Measurements from ENCODE around the gene MICAL2.

- TF ChIP-seq POLR2A (IDR thresholded peaks at IDR 0.05): no peak
- no peak for TF ChIP-seq CTCF (IDR thresholded peaks at IDR 0.05)
Measured at GRCh38 chr11:12253843-12254281, 143.5 kb downstream of the MICAL2 start.

All from thyroid gland (tissue), 4 donors.